Measurements from ENCODE around the gene HIF3A.

GRCh38 chr19:46384396-46384795, 87.6 kb downstream of the HIF3A start:
- TF ChIP-seq EZH2 (IDR thresholded peaks at IDR 0.05; ENCODE audit: low read length, unreplicated experiment) (no peak), EZH2phosphoT487 (IDR thresholded peaks at IDR 0.05; ENCODE audit: borderline replicate concordance, low read length) (no peak), CTCF (conservative IDR thresholded peaks at IDR 0.05; ENCODE audit: low read depth, low read length) (no peak)
